Endothelial cell of umbilical vein (primary cell): ENCODE data around the gene NOD2. TPM values are rescaled to one million over a fixed set of nuclear protein-coding genes. Genes with fewer than 3 reads are reported as not detected.

ENCODE experiments used
- BruUV-seq: library from RNA; stranded (reverse); fragments of 400-500 nt; replicated peaks from 2 replicates; lab custom pipeline; 2021; lab: Mats Ljungman, UMichigan
- CTCF ChIA-PET: fragments of 300-600, 350-600 bp; sonication (Branson Sonifier 250); formaldehyde crosslinking; loops from one replicate; lab custom pipeline; 2021; ENCODE audit warnings: antibody characterized with exemption, inconsistent platforms; lab: Charles Lee
- POLR2A ChIA-PET: fragments of 300-600, 350-600 bp; sonication (Branson Sonifier 250); formaldehyde crosslinking; loops from one replicate; lab custom pipeline; 2021; ENCODE audit warnings: antibody characterized with exemption, inconsistent platforms; lab: Charles Lee
- DNase-seq: peaks from one replicate; pipeline ENCODE4 v3.0.0-alpha.2; 2011; ENCODE audit warnings: low read depth, low spot score
- FAIRE-seq: peaks from 2 replicates; lab custom pipeline; 2011; peaks lifted over from hg19 to GRCh38; lab: Jason Lieb, UNC
- H2AFZ ChIP-seq: 2 replicates; pipeline ENCODE4 v1.6.0; 2012; ENCODE audit warnings: low read depth, low read length, control low read depth, inconsistent platforms
- H3K27ac ChIP-seq: 2 replicates; pipeline ENCODE4 v1.5.1; 2011; ENCODE audit warnings: low read depth, mild to moderate bottlenecking, control low read depth, low read length, moderate library complexity; ENCODE audit not compliant: insufficient read depth
- H3K27me3 ChIP-seq, 2 experiments: 2 replicates each; pipeline versions ENCODE4 v1.6.0 to v1.6.1; 2011; ENCODE audit warnings: low read length in 2 of 2, mixed read lengths in 1 of 2; ENCODE audit not compliant: control insufficient read depth in 2 of 2, insufficient read depth in 2 of 2
- H3K36me3 ChIP-seq, 2 experiments: 2 replicates in 1 of 2; 3 replicates in 1 of 2; pipeline ENCODE4 v1.5.1; 2011; ENCODE audit warnings: low read length in 2 of 2, mild to moderate bottlenecking in 1 of 2, moderate library complexity in 1 of 2; ENCODE audit not compliant: control insufficient read depth in 2 of 2, insufficient read depth in 2 of 2; ENCODE audit errors: extremely low read depth in 1 of 2
- H3K4me1 ChIP-seq: 3 replicates; pipeline ENCODE4 v1.5.1; 2011; ENCODE audit warnings: mild to moderate bottlenecking, low read length; ENCODE audit not compliant: control insufficient read depth, insufficient read depth; ENCODE audit errors: extremely low read depth
- H3K4me2 ChIP-seq: 2 replicates; pipeline ENCODE4 v1.6.1; 2011; ENCODE audit warnings: low read length, control low read depth, mixed read lengths; ENCODE audit not compliant: insufficient read depth
- H3K4me3 ChIP-seq, 3 experiments: fragments of 200-600 bp in 1 of 3; sonication (generic), shearing (Covaris generic) in 1 of 3; replicated peaks in 1 of 3; 2 replicates each; pipeline ENCODE4 v1.5.1; 2011 to 2016; ENCODE audit warnings: control low read depth in 3 of 3, low read length in 3 of 3, mild to moderate bottlenecking in 2 of 3, inconsistent platforms in 1 of 3, low read depth in 1 of 3, moderate library complexity in 1 of 3; ENCODE audit not compliant: insufficient read depth in 1 of 3
- H3K79me2 ChIP-seq: 2 replicates; pipeline ENCODE4 v1.6.0; 2012; ENCODE audit warnings: low read length, inconsistent platforms; ENCODE audit not compliant: control insufficient read depth, insufficient read depth
- H3K9ac ChIP-seq: replicated peaks from 2 replicates; pipeline ENCODE3; 2011; ENCODE audit warnings: low read length, control low read depth; ENCODE audit not compliant: insufficient read depth; ENCODE audit errors: extremely low read depth
- H3K9me1 ChIP-seq: replicated peaks from 3 replicates; pipeline ENCODE4 v1.6.0; 2011; ENCODE audit warnings: mild to moderate bottlenecking, low read length; ENCODE audit not compliant: control insufficient read depth, insufficient read depth; ENCODE audit errors: extremely low read depth
- H3K9me3 ChIP-seq: replicated peaks from 2 replicates; pipeline ENCODE4 v1.5.1; 2012; ENCODE audit warnings: low read length, inconsistent platforms; ENCODE audit not compliant: control insufficient read depth, insufficient read depth
- H4K20me1 ChIP-seq: replicated peaks from 2 replicates; pipeline ENCODE3; 2011; ENCODE audit warnings: mild to moderate bottlenecking, low read length; ENCODE audit not compliant: control insufficient read depth, insufficient read depth; ENCODE audit errors: extremely low read depth
- EZH2 ChIP-seq: IDR thresholded peaks from 2 replicates; pipeline ENCODE4 v1.6.1; 2012; ENCODE audit warnings: borderline replicate concordance, low read depth, mild to moderate bottlenecking, moderate library complexity, low read length, inconsistent platforms; ENCODE audit not compliant: severe bottlenecking
- FOS ChIP-seq: IDR thresholded peaks from 2 replicates; pipeline ENCODE4 v1.6.1; 2011; ENCODE audit warnings: mild to moderate bottlenecking, low read length, moderate library complexity, borderline replicate concordance; ENCODE audit not compliant: insufficient read depth
- GATA2 ChIP-seq: IDR thresholded peaks from 2 replicates; pipeline ENCODE4 v1.7.0; 2011; ENCODE audit warnings: low read depth, mild to moderate bottlenecking, moderate library complexity, mixed read lengths, low read length; ENCODE audit not compliant: insufficient read length, insufficient read depth
- JUN ChIP-seq: IDR thresholded peaks from 2 replicates; pipeline ENCODE4 v1.6.1; 2011; ENCODE audit warnings: borderline replicate concordance, low read depth; ENCODE audit not compliant: insufficient read length, insufficient read depth
- MYC ChIP-seq: IDR thresholded peaks from one replicate; pipeline ENCODE4 v1.6.1; 2011; ENCODE audit warnings: mild to moderate bottlenecking, low read depth, low read length
- POLR2A ChIP-seq: IDR thresholded peaks from 2 replicates; pipeline ENCODE4 v1.6.1; 2012; ENCODE audit warnings: low read depth, mild to moderate bottlenecking, control low read depth, low read length
- dilution Hi-C: fragments of 300-500 bp; cut with MboI; formaldehyde crosslinking; loops from one replicate; pipeline ENCODE4 v1.15.0; 2019; ENCODE audit warnings: low sequenced_read_pairs; ENCODE audit not compliant: extremely low pct_ligation_motif_present
- intact Hi-C: fragments of 100-400 bp; cut with micrococcal nuclease; formaldehyde crosslinking; loops from one replicate; pipeline ENCODE4 v1.10.0; 2022
- polyA plus RNA-seq, 4 experiments: library from polyadenylated mRNA; depleted of rRNA in 3 of 4; stranded (reverse) in 3 of 4; unstranded in 1 of 4; fragments of >200 nt; gene quantifications; 2 replicates each; pipeline versions ENCODE4 v1.2.1 to v1.2.3, GENCODE V29; 2011 to 2012; ENCODE audit warnings: missing spikeins in 1 of 4
- total RNA-seq: library from RNA; stranded (reverse); gene quantifications from 2 replicates; pipeline ENCODE4 v1.2.3, GENCODE V29; 2021
- TF ChIP-seq, protein P1 (sequence below): IDR thresholded peaks from 2 replicates; pipeline ENCODE4 v1.6.1; 2011; ENCODE audit not compliant: insufficient read depth, insufficient read length

Gene NOD2
- total and polyA plus RNA-seq, 2 donors (not counting 3 experiments of a cell fraction or from before 2014, with no cell fraction given) = 0.07 to 0.58 TPM

DNA sequence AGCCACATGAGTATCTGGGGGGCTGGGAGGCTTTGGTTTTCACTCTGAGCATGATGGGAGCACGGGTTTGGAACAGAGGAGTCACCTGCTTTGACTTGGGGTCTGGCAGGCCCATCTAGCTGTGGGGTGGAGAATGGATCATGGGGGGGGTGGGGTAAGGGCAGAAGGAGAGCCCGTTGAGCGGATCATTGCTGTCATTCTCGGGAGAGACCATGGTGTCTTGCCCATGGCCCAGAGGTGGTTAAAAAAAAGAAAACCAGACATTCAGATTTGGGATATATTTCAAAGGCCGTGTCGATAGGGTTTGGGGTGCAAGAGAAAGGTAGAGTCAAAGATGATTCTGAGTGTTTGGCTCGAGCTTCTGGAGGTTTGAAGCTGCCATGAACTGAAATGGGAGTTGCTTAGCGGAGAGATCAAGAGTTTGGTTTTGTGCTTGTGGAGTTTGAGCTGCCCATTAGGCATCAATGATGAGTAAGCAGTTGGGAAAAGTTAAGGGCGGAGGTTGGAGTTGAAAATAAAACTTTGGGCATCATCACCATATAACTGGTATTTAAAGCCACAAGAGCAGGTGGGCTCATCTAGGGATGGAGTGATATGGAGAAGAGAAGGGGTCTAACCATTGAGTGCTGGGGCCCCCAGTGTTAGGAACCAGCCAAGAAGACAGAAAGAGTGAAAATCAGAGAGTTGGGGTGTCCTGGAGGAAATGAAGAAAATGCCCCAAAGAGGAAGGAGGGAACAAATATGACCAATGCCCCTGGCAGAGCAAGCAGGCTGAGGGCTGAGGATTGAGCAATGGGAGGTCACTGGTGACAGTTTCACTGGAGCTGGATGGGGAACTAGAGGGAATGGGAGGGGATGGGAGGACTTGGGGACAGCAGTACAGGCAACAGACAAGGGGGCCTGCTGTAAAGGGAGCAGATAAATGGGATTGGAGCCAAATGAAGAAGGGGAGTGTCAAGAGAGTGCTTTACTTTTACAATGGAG lies 1.9 kb downstream of the NOD2 start:
- DNase-seq (no peak), FAIRE-seq (no peak)
- TF ChIP-seq MYC (no peak), POLR2A (no peak), JUN (no peak), FOS (no peak), EZH2 (no peak), GATA2 (no peak)
- TF ChIP-seq, protein P1, sequence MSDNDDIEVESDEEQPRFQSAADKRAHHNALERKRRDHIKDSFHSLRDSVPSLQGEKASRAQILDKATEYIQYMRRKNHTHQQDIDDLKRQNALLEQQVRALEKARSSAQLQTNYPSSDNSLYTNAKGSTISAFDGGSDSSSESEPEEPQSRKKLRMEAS = no peak
- Histone ChIP-seq H3K9me3 (no peaks in the 10 kb centered on the region), H3K79me2 (no peaks in the 10 kb centered on the region), H3K4me3 (no peak overlapping the region), H3K27ac (no peak overlapping the region), H3K4me1 (no peaks in the 10 kb centered on the region), H3K9me1 (no peaks in the 10 kb centered on the region), H4K20me1 (no peaks in the 10 kb centered on the region), H3K9ac (no peak overlapping the region), H3K4me2 (no peak overlapping the region), H3K27me3 (no peaks in the 10 kb centered on the region), H3K36me3 (no peaks in the 10 kb centered on the region), H2AFZ (no peak overlapping the region)
- BruUV-seq = no TSS peak
- CTCF ChIA-PET = interaction anchor here (0.9 to 2.7 kb wide), 3 partner anchors 24 to 111 kb away, joined by 3 to 10 read pairs (median 4); no protein-coding TSS in a partner anchor
- intact Hi-C loops (no loop called here), dilution Hi-C loops (no loop called here)
- POLR2A ChIA-PET = no interaction called here
